HG02610 (cell line): ENCODE data around the gene NUP42.
"Not testable (repeated sequence)": the region's sequence is repeated elsewhere in the genome, so short reads cannot be mapped to it uniquely, and the experiment has no call there.

Experiments used
- ATAC-seq: cut with Tn5 transposase; IDR thresholded peaks from one replicate; pipeline ENCODE4 v1.9.1; 2021; ENCODE audit warnings: mild to moderate bottlenecking, moderate library complexity; ENCODE audit not compliant: unreplicated experiment

Gene NUP42

GRCh38 chr7:23181684-23182553 lies at the start of gene NUP42:
Gene NUP42 (plus strand): TSS chr7:23182048. CDS start chr7:23182086, 38 bp downstream.
- ATAC-seq: peak; percentile 96

- ATAC-seq: no peak
These were observed 48.1 kb upstream of the NUP42 start for GRCh38 chr7:23133797-23134196.

- no peak for ATAC-seq
These were observed 46.1 kb upstream of the NUP42 start for GRCh38 chr7:23135755-23136154.

GRCh38 chr7:23136216-23136615 lies 45.6 kb upstream of the NUP42 start:
- ATAC-seq: no peak

- no peak for ATAC-seq
These were observed 24.2 kb upstream of the NUP42 start for GRCh38 chr7:23157679-23158078.

- ATAC-seq: no peak
These were observed 23.3 kb upstream of the NUP42 start for GRCh38 chr7:23158546-23158945.

- no peak for ATAC-seq
These were observed 20.4 kb upstream of the NUP42 start for GRCh38 chr7:23161482-23161881.

- no peak for ATAC-seq
These were observed 17.0 kb upstream of the NUP42 start for GRCh38 chr7:23164846-23165245.

GRCh38 chr7:23165316-23165715 lies 16.5 kb upstream of the NUP42 start:
- no peak for ATAC-seq

- ATAC-seq: no peak
These were observed 14.2 kb upstream of the NUP42 start for GRCh38 chr7:23167691-23168090.

- ATAC-seq: no peak
These were observed 13.6 kb upstream of the NUP42 start for GRCh38 chr7:23168111-23168885.

GRCh38 chr7:23175938-23176337 lies 5.9 kb upstream of the NUP42 start:
- no peak for ATAC-seq

GRCh38 chr7:23183279-23184012 lies 1.6 kb downstream of the NUP42 start:
- ATAC-seq: no peak

GRCh38 chr7:23184291-23184690 lies 2.4 kb downstream of the NUP42 start:
- ATAC-seq: no peak

GRCh38 chr7:23184709-23185359 lies 3.0 kb downstream of the NUP42 start:
- no peak for ATAC-seq

- ATAC-seq: no peak
These were observed 4.1 kb downstream of the NUP42 start for GRCh38 chr7:23185980-23186379.

GRCh38 chr7:23191022-23191421 lies 9.2 kb downstream of the NUP42 start:
- ATAC-seq: no peak

- not testable (repeated sequence) for ATAC-seq
These were observed 11.9 kb downstream of the NUP42 start for GRCh38 chr7:23193650-23194227.

GRCh38 chr7:23196306-23196705 lies 14.5 kb downstream of the NUP42 start:
- ATAC-seq: no peak

- ATAC-seq: not testable (repeated sequence)
These were observed 15.9 kb downstream of the NUP42 start for GRCh38 chr7:23197745-23198144.
